B cell (primary cell): ENCODE results near the gene GRK5. TPM values are rescaled to one million over a fixed set of nuclear protein-coding genes. Genes with fewer than 3 reads are reported as not detected.
A peak's percentile ranks its signal among the peaks of the same experiment; 100 is the strongest.

ENCODE experiments used
- ATAC-seq: fragments of 200-7000 bp; cut with Tn5 transposase; one replicate; pipeline ENCODE4 v1.10.0; 2021; ENCODE audit warnings: low read depth, mild to moderate bottlenecking, moderate number of reproducible peaks, moderate library complexity
- CTCF ChIA-PET: fragments of 350-600 bp; sonication (Branson Sonifier 250); formaldehyde crosslinking; loops from one replicate; lab custom pipeline; 2021; ENCODE audit warnings: antibody characterized with exemption, inconsistent platforms; lab: Charles Lee
- POLR2A ChIA-PET: fragments of 350-600 bp; sonication (Branson Sonifier 250); formaldehyde crosslinking; loops from one replicate; lab custom pipeline; 2021; ENCODE audit warnings: antibody characterized with exemption; lab: Charles Lee
- DNase-seq: peaks from one replicate; pipeline ENCODE4 v3.0.0; 2013
- H2AFZ ChIP-seq: 2 replicates; pipeline ENCODE4 v1.6.1; 2012; ENCODE audit warnings: mild to moderate bottlenecking, low read depth, low read length; ENCODE audit not compliant: insufficient read depth, poor library complexity, severe bottlenecking
- H3K27ac ChIP-seq, 2 donors: 1 replicate in 1 of 2; 2 replicates in 1 of 2; pipeline ENCODE4 v1.5.1; 2012 to 2013; ENCODE audit warnings: low read length in 2 of 2, mild to moderate bottlenecking in 2 of 2, moderate library complexity in 1 of 2
- H3K27me3 ChIP-seq, 4 experiments: fragments of 200-600 bp in 1 of 4; sonication (generic) in 1 of 4; replicated peaks in 1 of 4; 1 replicate in 2 of 4; 2 replicates in 2 of 4; pipeline versions ENCODE4 v1.6.1 to v1.7.0; 2013 to 2016; ENCODE audit warnings: low read length in 3 of 4, mild to moderate bottlenecking in 2 of 4, mixed read lengths in 1 of 4, moderate library complexity in 1 of 4; ENCODE audit not compliant: insufficient read depth in 4 of 4, control insufficient read depth in 3 of 4; ENCODE audit errors: control extremely low read depth in 1 of 4
- H3K36me3 ChIP-seq, 2 experiments: replicated peaks in 1 of 2; 1 replicate in 1 of 2; 2 replicates in 1 of 2; pipeline versions ENCODE4 v1.6.1 to v1.7.1; 2013; ENCODE audit warnings: low read length in 1 of 2; ENCODE audit not compliant: insufficient read depth in 2 of 2, control insufficient read depth in 1 of 2; ENCODE audit errors: control extremely low read depth in 1 of 2, extremely low read depth in 1 of 2
- H3K4me1 ChIP-seq, 2 donors: fragments of 200-600 bp in 1 of 2; sonication (generic) in 1 of 2; 1 replicate in 1 of 2; 2 replicates in 1 of 2; pipeline versions ENCODE4 v1.5.1 to v1.6.1; 2013 to 2017; ENCODE audit warnings: low read length in 2 of 2; ENCODE audit not compliant: control insufficient read depth in 2 of 2, insufficient read depth in 2 of 2
- H3K4me2 ChIP-seq: replicated peaks from 2 replicates; pipeline ENCODE3; 2012; ENCODE audit warnings: mild to moderate bottlenecking, low read depth, low read length; ENCODE audit not compliant: poor library complexity, severe bottlenecking
- H3K4me3 ChIP-seq, 5 experiments: fragments of 200-600 bp in 1 of 5; sonication (generic) in 1 of 5; 1 replicate in 3 of 5; 2 replicates in 2 of 5; pipeline versions ENCODE4 v1.5.1 to v1.7.0; 2011 to 2016; ENCODE audit warnings: low read length in 4 of 5, mild to moderate bottlenecking in 4 of 5, low read depth in 2 of 5, control low read depth in 1 of 5, moderate library complexity in 1 of 5; ENCODE audit not compliant: insufficient read depth in 1 of 5; ENCODE audit errors: control extremely low read depth in 1 of 5, extremely low read depth in 1 of 5
- H3K79me2 ChIP-seq: fragments of 200-600 bp; sonication (generic); one replicate; pipeline ENCODE4 v1.6.0; 2016; ENCODE audit warnings: low read length; ENCODE audit not compliant: control insufficient read depth, insufficient read depth
- H3K9ac ChIP-seq: fragments of 200-600 bp; sonication (generic); 2 replicates; pipeline ENCODE4 v1.6.1; 2017; ENCODE audit warnings: mild to moderate bottlenecking, low read length, moderate library complexity
- H3K9me3 ChIP-seq, 3 donors: one replicate each; pipeline versions ENCODE4 v1.6.1 to v1.7.1; 2013; ENCODE audit warnings: low read length in 2 of 3; ENCODE audit not compliant: control insufficient read depth in 2 of 3, insufficient read depth in 1 of 3; ENCODE audit errors: control extremely low read depth in 1 of 3
- H4K20me1 ChIP-seq: 2 replicates; pipeline ENCODE4 v1.6.0; 2012; ENCODE audit warnings: mild to moderate bottlenecking, low read length; ENCODE audit not compliant: insufficient read depth, control insufficient read depth, poor library complexity, severe bottlenecking
- H3K27ac Mint-ChIP-seq: one replicate; pipeline ENCODE4 v1.8.0; 2021; ENCODE audit warnings: mixed read lengths
- H3K27me3 Mint-ChIP-seq: one replicate; pipeline ENCODE4 v1.8.0; 2021; ENCODE audit warnings: mixed read lengths
- H3K4me1 Mint-ChIP-seq: one replicate; pipeline ENCODE4 v1.8.0; 2021; ENCODE audit warnings: mixed read lengths
- H3K4me3 Mint-ChIP-seq: one replicate; pipeline ENCODE4 v1.8.0; 2021; ENCODE audit warnings: mixed read lengths
- H3K9me3 Mint-ChIP-seq: one replicate; pipeline ENCODE4 v1.8.0; 2022; ENCODE audit warnings: mixed read lengths; ENCODE audit not compliant: insufficient read depth
- EZH2 ChIP-seq: IDR thresholded peaks from 2 replicates; pipeline ENCODE4 v1.6.1; 2012; ENCODE audit warnings: borderline replicate concordance, low read depth, mild to moderate bottlenecking, moderate library complexity, low read length; ENCODE audit not compliant: insufficient read depth, poor library complexity, severe bottlenecking
- WGBS: methylation state at CpG from one replicate; pipeline ENCODE4 v1.1.5; 2013; ENCODE audit warnings: missing lambda C conversion rate; ENCODE audit not compliant: insufficient coverage; 5-methylcytosine and 5-hydroxymethylcytosine counted together
- intact Hi-C: fragments of 100-400 bp; cut with micrococcal nuclease; formaldehyde crosslinking; loops from one replicate; pipeline ENCODE4 v1.10.0; 2022
- polyA plus RNA-seq: library from polyadenylated mRNA; depleted of rRNA; stranded (reverse); fragments of >200 nt; gene quantifications from 2 replicates; pipeline ENCODE4 v1.2.3, GENCODE V29; 2012
- total RNA-seq, 2 donors: library from RNA; stranded (reverse); fragments of 120-200 nt in 1 of 2; gene quantifications; 1 replicate in 1 of 2; 2 replicates in 1 of 2; pipeline versions ENCODE4 v1.2.3 to v1.2.4, GENCODE V29; 2013 to 2022
- TF ChIP-seq, protein P1 (sequence below): fragments of 200-600 bp; IDR thresholded peaks from one replicate; pipeline ENCODE4 v1.8.0; 2022; ENCODE audit warnings: antibody characterized with exemption, mild to moderate bottlenecking

The GRK5 gene
- total and polyA plus RNA-seq, 2 donors (not counting 1 experiment from before 2014, with no cell fraction given): 21.9 to 54.8 TPM

DNA sequence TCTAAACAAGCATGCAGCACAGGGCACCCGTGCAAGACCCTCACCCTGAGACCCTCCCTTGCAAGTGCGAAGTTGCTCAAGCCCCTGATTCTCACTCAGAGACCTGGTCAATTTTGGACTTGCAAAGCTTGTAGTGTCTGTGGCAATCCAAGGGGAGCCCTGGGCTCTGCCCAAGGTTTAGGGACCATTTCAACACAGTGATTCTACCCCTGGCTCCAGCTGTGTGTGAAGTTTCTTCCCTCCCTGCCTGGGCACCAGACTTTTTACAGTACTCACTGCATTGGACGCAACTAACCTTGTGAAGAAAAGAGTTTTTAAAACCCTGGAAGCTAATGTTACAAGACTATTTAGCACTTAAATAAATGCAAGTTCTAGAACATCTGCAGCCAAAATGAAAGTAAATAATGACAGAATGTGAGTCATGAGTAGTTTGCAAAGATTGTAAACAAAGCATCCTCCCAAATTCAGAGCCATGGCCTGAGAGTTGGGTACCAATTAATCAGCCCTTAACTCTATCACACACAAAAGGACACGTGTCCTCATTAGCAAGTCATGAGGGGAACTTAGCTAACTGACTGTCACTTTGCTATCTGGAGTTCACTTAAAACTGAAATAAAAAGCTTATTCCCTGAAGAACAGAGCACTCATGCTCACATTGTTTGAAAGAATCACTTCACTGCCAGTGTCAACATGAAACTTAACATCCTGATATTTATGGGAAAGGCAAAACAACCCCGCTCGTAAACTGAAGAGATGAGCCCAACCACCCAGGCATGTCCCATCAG, 287.1 kb downstream of the GRK5 start:
- H3K27ac Mint-ChIP-seq: peak overlapping the region; percentile 53
- H3K27me3 Mint-ChIP-seq: no peaks in the 10 kb centered on the region
- no peak overlapping the region for H2AFZ ChIP-seq
- ChIA-PET CTCF (interaction anchor here (1.0 to 1.3 kb wide), 3 partner anchors 16 to 286 kb away, joined by 3 to 6 read pairs (median 4); no protein-coding TSS in a partner anchor), POLR2A (interaction anchor here (0.7 kb wide), 1 partner anchor 22 kb away, joined by 12 read pairs; no protein-coding TSS in a partner anchor)
- WGBS: 75% methylated on average over 5 of the region's 6 CpGs
- DNase-seq: no peak
- no peaks in the 10 kb centered on the region for H4K20me1 ChIP-seq
- no peaks in the 10 kb centered on the region for H3K27me3 ChIP-seq
- intact Hi-C loops: no loop called here
- no peak overlapping the region for H3K27ac ChIP-seq
- H3K4me2 ChIP-seq: no peak overlapping the region
- H3K36me3 ChIP-seq: peaks cover 0 to 4% of the 10 kb centered on the region in 2 experiments
- no peaks in the 10 kb centered on the region for H3K79me2 ChIP-seq
- ATAC-seq: no peak
- no peaks in the 10 kb centered on the region for H3K9me3 ChIP-seq
- H3K9ac ChIP-seq: no peak overlapping the region
- peaks cover 3 to 8% of the 10 kb centered on the region in 2 donors for H3K4me1 ChIP-seq
- no peak overlapping the region for H3K4me3 ChIP-seq
- no peak overlapping the region for H3K4me3 Mint-ChIP-seq
- H3K4me1 Mint-ChIP-seq: peaks cover 13% of the 10 kb centered on the region
- no peak for TF ChIP-seq EZH2
- TF ChIP-seq, protein P1, sequence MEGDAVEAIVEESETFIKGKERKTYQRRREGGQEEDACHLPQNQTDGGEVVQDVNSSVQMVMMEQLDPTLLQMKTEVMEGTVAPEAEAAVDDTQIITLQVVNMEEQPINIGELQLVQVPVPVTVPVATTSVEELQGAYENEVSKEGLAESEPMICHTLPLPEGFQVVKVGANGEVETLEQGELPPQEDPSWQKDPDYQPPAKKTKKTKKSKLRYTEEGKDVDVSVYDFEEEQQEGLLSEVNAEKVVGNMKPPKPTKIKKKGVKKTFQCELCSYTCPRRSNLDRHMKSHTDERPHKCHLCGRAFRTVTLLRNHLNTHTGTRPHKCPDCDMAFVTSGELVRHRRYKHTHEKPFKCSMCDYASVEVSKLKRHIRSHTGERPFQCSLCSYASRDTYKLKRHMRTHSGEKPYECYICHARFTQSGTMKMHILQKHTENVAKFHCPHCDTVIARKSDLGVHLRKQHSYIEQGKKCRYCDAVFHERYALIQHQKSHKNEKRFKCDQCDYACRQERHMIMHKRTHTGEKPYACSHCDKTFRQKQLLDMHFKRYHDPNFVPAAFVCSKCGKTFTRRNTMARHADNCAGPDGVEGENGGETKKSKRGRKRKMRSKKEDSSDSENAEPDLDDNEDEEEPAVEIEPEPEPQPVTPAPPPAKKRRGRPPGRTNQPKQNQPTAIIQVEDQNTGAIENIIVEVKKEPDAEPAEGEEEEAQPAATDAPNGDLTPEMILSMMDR: no peak
- H3K9me3 Mint-ChIP-seq: no peaks in the 10 kb centered on the region

DNA sequence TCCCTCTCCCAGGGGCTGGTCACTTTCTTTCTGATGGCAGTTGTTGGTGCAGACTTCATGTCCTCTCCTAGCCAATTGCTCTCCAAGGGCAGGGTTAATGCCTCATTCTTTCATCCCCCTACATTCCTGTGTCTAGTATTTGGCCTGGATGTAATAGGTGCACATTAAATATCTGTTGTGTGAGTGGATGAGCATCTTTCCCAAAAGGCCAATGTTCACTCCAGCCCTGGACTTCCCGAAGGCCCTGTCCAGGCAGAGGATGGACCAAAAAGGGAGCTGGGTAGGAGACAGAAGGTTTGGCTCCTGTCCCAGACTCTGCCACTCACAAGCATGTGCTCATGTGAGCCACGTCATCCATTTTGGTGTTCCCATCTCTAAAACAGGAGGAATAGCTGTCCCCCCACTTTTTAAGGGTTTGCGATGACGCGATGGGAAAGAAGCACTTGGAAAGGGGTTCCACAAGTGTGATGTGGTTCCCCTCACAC, 287.7 kb downstream of the GRK5 start:
- H3K27me3 ChIP-seq: no peaks in the 10 kb centered on the region
- H3K4me3 ChIP-seq: no peak overlapping the region
- intact Hi-C loops: no loop called here
- H2AFZ ChIP-seq: no peak overlapping the region
- no peaks in the 10 kb centered on the region for H3K79me2 ChIP-seq
- TF ChIP-seq EZH2: no peak
- TF ChIP-seq, protein P1: no peak
- ChIA-PET POLR2A (interaction anchor here (0.6 kb wide), 1 partner anchor 342 kb away, joined by 3 read pairs; no protein-coding TSS in a partner anchor), CTCF (interaction anchor here (1.2 to 1.3 kb wide), 2 partner anchors 15 to 286 kb away, joined by 4 to 6 read pairs; no protein-coding TSS in a partner anchor)
- H3K27me3 Mint-ChIP-seq: no peaks in the 10 kb centered on the region
- H3K4me1 ChIP-seq: peaks cover 0 to 2% of the 10 kb centered on the region in 2 donors
- DNase-seq: no peak
- WGBS: 100% methylated on average over 2 of the region's 5 CpGs
- H3K27ac Mint-ChIP-seq: no peak overlapping the region
- no peak overlapping the region for H3K4me3 Mint-ChIP-seq
- no peaks in the 10 kb centered on the region for H4K20me1 ChIP-seq
- peaks cover 0 to 4% of the 10 kb centered on the region in 2 experiments for H3K36me3 ChIP-seq
- H3K4me2 ChIP-seq: no peak overlapping the region
- no peaks in the 10 kb centered on the region for H3K9me3 ChIP-seq
- no peak overlapping the region for H3K9ac ChIP-seq
- H3K4me1 Mint-ChIP-seq: peaks cover 10% of the 10 kb centered on the region
- ATAC-seq: no peak
- H3K9me3 Mint-ChIP-seq: no peaks in the 10 kb centered on the region
- H3K27ac ChIP-seq: no peak overlapping the region
